Endothelial cell of umbilical vein (primary cell): ENCODE results near the gene FXYD3. TPM values are rescaled to one million over a fixed set of nuclear protein-coding genes. Genes with fewer than 3 reads are reported as not detected.

Source experiments
- BruUV-seq: library from RNA; stranded (reverse); fragments of 400-500 nt; replicated peaks from 2 replicates; lab custom pipeline; 2021; lab: Mats Ljungman, UMichigan
- CTCF ChIA-PET: fragments of 300-600, 350-600 bp; sonication (Branson Sonifier 250); formaldehyde crosslinking; loops from one replicate; lab custom pipeline; 2021; ENCODE audit warnings: antibody characterized with exemption, inconsistent platforms; lab: Charles Lee
- POLR2A ChIA-PET: fragments of 300-600, 350-600 bp; sonication (Branson Sonifier 250); formaldehyde crosslinking; loops from one replicate; lab custom pipeline; 2021; ENCODE audit warnings: antibody characterized with exemption, inconsistent platforms; lab: Charles Lee
- DNase-seq: peaks from one replicate; pipeline ENCODE4 v3.0.0-alpha.2; 2011; ENCODE audit warnings: low read depth, low spot score
- FAIRE-seq: peaks from 2 replicates; lab custom pipeline; 2011; peaks lifted over from hg19 to GRCh38; lab: Jason Lieb, UNC
- H2AFZ ChIP-seq: 2 replicates; pipeline ENCODE4 v1.6.0; 2012; ENCODE audit warnings: low read depth, low read length, control low read depth, inconsistent platforms
- H3K27ac ChIP-seq: 2 replicates; pipeline ENCODE4 v1.5.1; 2011; ENCODE audit warnings: low read depth, mild to moderate bottlenecking, control low read depth, low read length, moderate library complexity; ENCODE audit not compliant: insufficient read depth
- H3K27me3 ChIP-seq, 2 experiments: 2 replicates each; pipeline versions ENCODE4 v1.6.0 to v1.6.1; 2011; ENCODE audit warnings: low read length in 2 of 2, mixed read lengths in 1 of 2; ENCODE audit not compliant: control insufficient read depth in 2 of 2, insufficient read depth in 2 of 2
- H3K36me3 ChIP-seq, 2 experiments: 2 replicates in 1 of 2; 3 replicates in 1 of 2; pipeline ENCODE4 v1.5.1; 2011; ENCODE audit warnings: low read length in 2 of 2, mild to moderate bottlenecking in 1 of 2, moderate library complexity in 1 of 2; ENCODE audit not compliant: control insufficient read depth in 2 of 2, insufficient read depth in 2 of 2; ENCODE audit errors: extremely low read depth in 1 of 2
- H3K4me1 ChIP-seq: 3 replicates; pipeline ENCODE4 v1.5.1; 2011; ENCODE audit warnings: mild to moderate bottlenecking, low read length; ENCODE audit not compliant: control insufficient read depth, insufficient read depth; ENCODE audit errors: extremely low read depth
- H3K4me2 ChIP-seq: 2 replicates; pipeline ENCODE4 v1.6.1; 2011; ENCODE audit warnings: low read length, control low read depth, mixed read lengths; ENCODE audit not compliant: insufficient read depth
- H3K4me3 ChIP-seq, 3 experiments: fragments of 200-600 bp in 1 of 3; sonication (generic), shearing (Covaris generic) in 1 of 3; replicated peaks in 1 of 3; 2 replicates each; pipeline ENCODE4 v1.5.1; 2011 to 2016; ENCODE audit warnings: control low read depth in 3 of 3, low read length in 3 of 3, mild to moderate bottlenecking in 2 of 3, inconsistent platforms in 1 of 3, low read depth in 1 of 3, moderate library complexity in 1 of 3; ENCODE audit not compliant: insufficient read depth in 1 of 3
- H3K79me2 ChIP-seq: 2 replicates; pipeline ENCODE4 v1.6.0; 2012; ENCODE audit warnings: low read length, inconsistent platforms; ENCODE audit not compliant: control insufficient read depth, insufficient read depth
- H3K9ac ChIP-seq: replicated peaks from 2 replicates; pipeline ENCODE3; 2011; ENCODE audit warnings: low read length, control low read depth; ENCODE audit not compliant: insufficient read depth; ENCODE audit errors: extremely low read depth
- H3K9me1 ChIP-seq: replicated peaks from 3 replicates; pipeline ENCODE4 v1.6.0; 2011; ENCODE audit warnings: mild to moderate bottlenecking, low read length; ENCODE audit not compliant: control insufficient read depth, insufficient read depth; ENCODE audit errors: extremely low read depth
- H3K9me3 ChIP-seq: replicated peaks from 2 replicates; pipeline ENCODE4 v1.5.1; 2012; ENCODE audit warnings: low read length, inconsistent platforms; ENCODE audit not compliant: control insufficient read depth, insufficient read depth
- H4K20me1 ChIP-seq: replicated peaks from 2 replicates; pipeline ENCODE3; 2011; ENCODE audit warnings: mild to moderate bottlenecking, low read length; ENCODE audit not compliant: control insufficient read depth, insufficient read depth; ENCODE audit errors: extremely low read depth
- CTCF ChIP-seq, 2 donors: IDR thresholded peaks; 1 replicate in 1 of 2; 2 replicates in 1 of 2; pipeline ENCODE4 v1.5.1; 2011; ENCODE audit warnings: low read length in 2 of 2, mild to moderate bottlenecking in 2 of 2, moderate library complexity in 2 of 2, control low read depth in 1 of 2, inconsistent platforms in 1 of 2, low read depth in 1 of 2; ENCODE audit not compliant: insufficient read depth in 1 of 2; ENCODE audit errors: extremely low read depth in 1 of 2
- EZH2 ChIP-seq: IDR thresholded peaks from 2 replicates; pipeline ENCODE4 v1.6.1; 2012; ENCODE audit warnings: borderline replicate concordance, low read depth, mild to moderate bottlenecking, moderate library complexity, low read length, inconsistent platforms; ENCODE audit not compliant: severe bottlenecking
- FOS ChIP-seq: IDR thresholded peaks from 2 replicates; pipeline ENCODE4 v1.6.1; 2011; ENCODE audit warnings: mild to moderate bottlenecking, low read length, moderate library complexity, borderline replicate concordance; ENCODE audit not compliant: insufficient read depth
- GATA2 ChIP-seq: IDR thresholded peaks from 2 replicates; pipeline ENCODE4 v1.7.0; 2011; ENCODE audit warnings: low read depth, mild to moderate bottlenecking, moderate library complexity, mixed read lengths, low read length; ENCODE audit not compliant: insufficient read length, insufficient read depth
- JUN ChIP-seq: IDR thresholded peaks from 2 replicates; pipeline ENCODE4 v1.6.1; 2011; ENCODE audit warnings: borderline replicate concordance, low read depth; ENCODE audit not compliant: insufficient read length, insufficient read depth
- MAX ChIP-seq: IDR thresholded peaks from 2 replicates; pipeline ENCODE4 v1.6.1; 2011; ENCODE audit not compliant: insufficient read depth, insufficient read length
- MYC ChIP-seq: IDR thresholded peaks from one replicate; pipeline ENCODE4 v1.6.1; 2011; ENCODE audit warnings: mild to moderate bottlenecking, low read depth, low read length
- POLR2A ChIP-seq: IDR thresholded peaks from 2 replicates; pipeline ENCODE4 v1.6.1; 2012; ENCODE audit warnings: low read depth, mild to moderate bottlenecking, control low read depth, low read length
- POLR2AphosphoS5 ChIP-seq: IDR thresholded peaks from 2 replicates; pipeline ENCODE4 v1.6.1; 2012; ENCODE audit warnings: low read depth, mild to moderate bottlenecking, control low read depth, low read length, moderate library complexity; ENCODE audit not compliant: insufficient read depth
- dilution Hi-C: fragments of 300-500 bp; cut with MboI; formaldehyde crosslinking; loops from one replicate; pipeline ENCODE4 v1.15.0; 2019; ENCODE audit warnings: low sequenced_read_pairs; ENCODE audit not compliant: extremely low pct_ligation_motif_present
- intact Hi-C: fragments of 100-400 bp; cut with micrococcal nuclease; formaldehyde crosslinking; loops from one replicate; pipeline ENCODE4 v1.10.0; 2022
- polyA plus RNA-seq, 4 experiments: library from polyadenylated mRNA; depleted of rRNA in 3 of 4; stranded (reverse) in 3 of 4; unstranded in 1 of 4; fragments of >200 nt; gene quantifications; 2 replicates each; pipeline versions ENCODE4 v1.2.1 to v1.2.3, GENCODE V29; 2011 to 2012; ENCODE audit warnings: missing spikeins in 1 of 4
- total RNA-seq: library from RNA; stranded (reverse); gene quantifications from 2 replicates; pipeline ENCODE4 v1.2.3, GENCODE V29; 2021

The FXYD3 gene
- total and polyA plus RNA-seq, 2 donors (not counting 3 experiments of a cell fraction or from before 2014, with no cell fraction given), result not detected

GRCh38 chr19:35160629-35161433 is 45.2 kb downstream of the FXYD3 start:
- no peak overlapping the region for H3K4me2 ChIP-seq
- no peaks in the 10 kb centered on the region for H4K20me1 ChIP-seq
- TF ChIP-seq CTCF (IDR thresholded peaks at IDR 0.05; ENCODE audit: extremely low read depth in 1 of 2, insufficient read depth in 1 of 2, low read depth in 1 of 2, low read length in 2 of 2), result no peak
- no peak for TF ChIP-seq FOS
- TF ChIP-seq POLR2A, result no peak
- TF ChIP-seq GATA2, result no peak
- no peak for TF ChIP-seq MYC
- no peak for TF ChIP-seq POLR2AphosphoS5
- TF ChIP-seq EZH2, result no peak
- TF ChIP-seq MAX, result no peak
- TF ChIP-seq JUN, result no peak
- no peak overlapping the region for H3K9ac ChIP-seq
- dilution Hi-C loops, result no loop called here
- intact Hi-C loops, result no loop called here
- H3K27ac ChIP-seq, result no peak overlapping the region
- no TSS peak for BruUV-seq
- peaks cover 6% of the 10 kb centered on the region for H3K4me1 ChIP-seq
- POLR2A ChIA-PET, result no interaction called here
- peaks cover 34% of the 10 kb centered on the region in 2 experiments for H3K36me3 ChIP-seq
- H3K4me3 ChIP-seq, result no peak overlapping the region
- no peak overlapping the region for H2AFZ ChIP-seq
- no peak for FAIRE-seq
- CTCF ChIA-PET, result interaction anchor here (0.8 to 1.3 kb wide), 2 partner anchors 9 to 20 kb away, joined by 3 to 4 read pairs; no protein-coding TSS in a partner anchor
- H3K27me3 ChIP-seq, result no peaks in the 10 kb centered on the region
- peaks cover 5% of the 10 kb centered on the region for H3K9me3 ChIP-seq
- peaks cover 27% of the 10 kb centered on the region for H3K79me2 ChIP-seq
- DNase-seq, result no peak
- H3K9me1 ChIP-seq, result no peaks in the 10 kb centered on the region
